NCI-H2196 (cell line): ENCODE data around the gene RAB33A.

Experiments used
- DNase-seq: peaks from one replicate; lab custom pipeline; 2025; ENCODE audit not compliant: unreplicated experiment; lab: John Stamatoyannopoulos, UW

RAB33A gene

GRCh38 chrX:130171446-130172126 is at the start of gene RAB33A:
Gene RAB33A, plus strand, starts transcription at chrX:130171962. Its CDS starts 101 bp downstream, at chrX:130172063.
- DNase-seq, result peak; percentile 17

- DNase-seq, result no peak
Measured at GRCh38 chrX:130124577-130124976, 47.2 kb upstream of the RAB33A start.

- DNase-seq, result no peak
Measured at GRCh38 chrX:130125091-130125874, 46.5 kb upstream of the RAB33A start.

- DNase-seq, result no peak
Measured at GRCh38 chrX:130130990-130131389, 40.8 kb upstream of the RAB33A start.

GRCh38 chrX:130136496-130136895 is 35.3 kb upstream of the RAB33A start:
- DNase-seq, result no peak

- no peak for DNase-seq
Measured at GRCh38 chrX:130136961-130137360, 34.8 kb upstream of the RAB33A start.

GRCh38 chrX:130139474-130140201 is 32.1 kb upstream of the RAB33A start:
- DNase-seq, result peak; percentile 11

- DNase-seq, result no peak
Measured at GRCh38 chrX:130144509-130144908, 27.3 kb upstream of the RAB33A start.

- DNase-seq, result no peak
Measured at GRCh38 chrX:130145123-130145522, 26.6 kb upstream of the RAB33A start.

- DNase-seq, result no peak
Measured at GRCh38 chrX:130147631-130148030, 24.1 kb upstream of the RAB33A start.

- no peak for DNase-seq
Measured at GRCh38 chrX:130155564-130155963, 16.2 kb upstream of the RAB33A start.

- DNase-seq, result no peak
Measured at GRCh38 chrX:130158311-130158710, 13.5 kb upstream of the RAB33A start.

GRCh38 chrX:130159776-130160175 is 12.0 kb upstream of the RAB33A start:
- DNase-seq, result no peak

GRCh38 chrX:130162094-130162735 is 9.5 kb upstream of the RAB33A start:
- no peak for DNase-seq

- DNase-seq, result no peak
Measured at GRCh38 chrX:130163398-130163797, 8.4 kb upstream of the RAB33A start.

GRCh38 chrX:130165181-130165702 is 6.5 kb upstream of the RAB33A start:
- peak; percentile 26 for DNase-seq

GRCh38 chrX:130165703-130166502 is 5.9 kb upstream of the RAB33A start, which contains the start of gene AIFM1:
Gene AIFM1, minus strand, starts transcription at chrX:130165841. Its CDS starts 185 bp downstream, at chrX:130165656.
- peak; percentile 89 for DNase-seq

- no peak for DNase-seq
Measured at GRCh38 chrX:130166503-130166777, 5.3 kb upstream of the RAB33A start.

GRCh38 chrX:130167040-130167439 is 4.7 kb upstream of the RAB33A start:
- DNase-seq, result peak; percentile 9

GRCh38 chrX:130170752-130171445 is 863 bp upstream of the RAB33A start:
- peak; percentile 66 for DNase-seq
